Right atrium auricular region (tissue), 2 donors: ENCODE measurements around the gene MPV17L2. TPM values are rescaled to one million over a fixed set of nuclear protein-coding genes. Genes with fewer than 3 reads are reported as not detected.

Experiments
- DNase-seq: peaks from one replicate; pipeline ENCODE4 v3.0.0-alpha.2; 2019; ENCODE audit warnings: low spot score
- H3K27ac ChIP-seq, 2 donors: fragments of 200-600 bp; sonication (generic); 1 replicate in 1 of 2; 2 replicates in 1 of 2; pipeline ENCODE4 v1.5.1; 2016 to 2019
- H3K27me3 ChIP-seq, 2 donors: fragments of 200-600 bp; sonication (generic); one replicate each; pipeline versions ENCODE4 v1.5.1 to v1.6.0; 2017 to 2019
- H3K36me3 ChIP-seq: fragments of 200-600 bp; sonication (generic); one replicate; pipeline ENCODE4 v1.5.1; 2016
- H3K4me1 ChIP-seq, 2 donors: fragments of 200-600 bp; sonication (generic); one replicate each; pipeline versions ENCODE4 v1.5.1 to v1.6.0; 2017 to 2019
- H3K4me3 ChIP-seq, 2 donors: fragments of 200-600 bp; sonication (generic); 1 replicate in 1 of 2; 2 replicates in 1 of 2; pipeline ENCODE4 v1.5.1; 2017 to 2019; ENCODE audit warnings: mild to moderate bottlenecking in 1 of 2, moderate library complexity in 1 of 2
- H3K9me3 ChIP-seq, 2 donors: fragments of 200-600 bp; sonication (generic); one replicate each; pipeline ENCODE4 v1.5.1; 2019
- CTCF ChIP-seq, 2 donors: fragments of 200-600 bp; sonication (generic); IDR thresholded peaks; one replicate each; pipeline ENCODE4 v1.5.1; 2019; ENCODE audit warnings: antibody characterized with exemption in 2 of 2
- total RNA-seq, 2 donors: library from RNA; depleted of rRNA; stranded (reverse); fragments of >200 nt; gene quantifications; one replicate each; pipeline ENCODE4 v1.1.0, GENCODE V29; 2016

MPV17L2 gene
- total RNA-seq, 2 donors from 2014 or later, result 28.3 to 40.8 TPM

GRCh38 chr19:18164072-18164471, 28.9 kb upstream of the MPV17L2 start:
- Histone ChIP-seq H3K36me3 (peaks cover 45% of the 10 kb centered on the region), H3K4me3 (no peak overlapping the region), H3K9me3 (no peaks in the 10 kb centered on the region), H3K27ac (no peak overlapping the region), H3K27me3 (no peaks in the 10 kb centered on the region), H3K4me1 (peaks cover 0 to 17% of the 10 kb centered on the region in 2 donors)
- DNase-seq, result no peak
- no peak for TF ChIP-seq CTCF (IDR thresholded peaks at IDR 0.05)

GRCh38 chr19:18165794-18166544, 27.0 kb upstream of the MPV17L2 start:
- no peak overlapping the region for H3K4me3 ChIP-seq
- H3K36me3 ChIP-seq, result peaks cover 45% of the 10 kb centered on the region
- no peaks in the 10 kb centered on the region for H3K27me3 ChIP-seq
- no peak for DNase-seq
- H3K4me1 ChIP-seq, result peaks cover 0 to 14% of the 10 kb centered on the region in 2 donors
- H3K9me3 ChIP-seq, result no peaks in the 10 kb centered on the region
- no peak overlapping the region for H3K27ac ChIP-seq
- TF ChIP-seq CTCF (IDR thresholded peaks at IDR 0.05), result no peak

- no peak overlapping the region for H3K4me3 ChIP-seq
- peaks cover 45% of the 10 kb centered on the region for H3K36me3 ChIP-seq
- DNase-seq, result no peak
- peaks cover 0 to 14% of the 10 kb centered on the region in 2 donors for H3K4me1 ChIP-seq
- no peaks in the 10 kb centered on the region for H3K27me3 ChIP-seq
- no peak overlapping the region for H3K27ac ChIP-seq
- H3K9me3 ChIP-seq, result no peaks in the 10 kb centered on the region
- TF ChIP-seq CTCF (IDR thresholded peaks at IDR 0.05), result no peak
These were observed 26.0 kb upstream of the MPV17L2 start for GRCh38 chr19:18167011-18167410.

GRCh38 chr19:18167975-18168645, 24.9 kb upstream of the MPV17L2 start:
- H3K9me3 ChIP-seq, result no peaks in the 10 kb centered on the region
- H3K36me3 ChIP-seq, result peaks cover 39% of the 10 kb centered on the region
- no peak overlapping the region for H3K4me3 ChIP-seq
- H3K27ac ChIP-seq, result no peak overlapping the region
- peaks cover 0 to 21% of the 10 kb centered on the region in 2 donors for H3K4me1 ChIP-seq
- peak; percentile 69 to 73 for TF ChIP-seq CTCF (IDR thresholded peaks at IDR 0.05)
- no peaks in the 10 kb centered on the region for H3K27me3 ChIP-seq
- DNase-seq, result no peak

- DNase-seq, result no peak
- peaks cover 35% of the 10 kb centered on the region for H3K36me3 ChIP-seq
- no peaks in the 10 kb centered on the region for H3K9me3 ChIP-seq
- no peak overlapping the region for H3K4me3 ChIP-seq
- H3K4me1 ChIP-seq, result peaks cover 0 to 28% of the 10 kb centered on the region in 2 donors
- H3K27ac ChIP-seq, result no peak overlapping the region
- H3K27me3 ChIP-seq, result no peaks in the 10 kb centered on the region
- TF ChIP-seq CTCF (IDR thresholded peaks at IDR 0.05), result no peak
These were observed 24.2 kb upstream of the MPV17L2 start for GRCh38 chr19:18168673-18169381.
